Inferior parietal cortex (tissue), 1 donor: ENCODE data around the gene VPS13A.
"Not testable (repeated sequence)": the region's sequence is repeated elsewhere in the genome, so short reads cannot be mapped to it uniquely, and the experiment has no call there.

Experiments used
- DNase-seq: peaks from one replicate; pipeline ENCODE4 v3.0.0-alpha.2; 2016; ENCODE audit errors: extremely low spot score

The VPS13A gene

DNA sequence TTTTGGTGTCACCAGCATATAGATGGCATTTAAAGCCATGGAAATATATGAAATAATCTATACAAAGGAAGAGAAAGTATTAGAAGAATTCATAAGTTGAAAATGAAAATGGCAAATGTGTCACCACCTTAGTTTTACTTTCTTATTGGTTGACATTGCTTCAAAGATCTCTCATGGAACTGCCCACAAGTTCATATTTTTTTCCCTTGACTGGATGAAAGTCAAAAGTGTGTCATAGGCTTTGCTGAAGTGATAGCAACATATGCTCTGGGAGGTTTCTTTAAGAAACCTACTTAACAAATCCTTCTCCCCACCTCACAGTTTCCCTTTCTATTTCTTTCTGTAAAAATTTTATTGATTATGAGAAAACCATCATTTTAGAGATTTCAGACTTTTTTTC, 127.2 kb downstream of the VPS13A start:
- DNase-seq: no peak

DNA sequence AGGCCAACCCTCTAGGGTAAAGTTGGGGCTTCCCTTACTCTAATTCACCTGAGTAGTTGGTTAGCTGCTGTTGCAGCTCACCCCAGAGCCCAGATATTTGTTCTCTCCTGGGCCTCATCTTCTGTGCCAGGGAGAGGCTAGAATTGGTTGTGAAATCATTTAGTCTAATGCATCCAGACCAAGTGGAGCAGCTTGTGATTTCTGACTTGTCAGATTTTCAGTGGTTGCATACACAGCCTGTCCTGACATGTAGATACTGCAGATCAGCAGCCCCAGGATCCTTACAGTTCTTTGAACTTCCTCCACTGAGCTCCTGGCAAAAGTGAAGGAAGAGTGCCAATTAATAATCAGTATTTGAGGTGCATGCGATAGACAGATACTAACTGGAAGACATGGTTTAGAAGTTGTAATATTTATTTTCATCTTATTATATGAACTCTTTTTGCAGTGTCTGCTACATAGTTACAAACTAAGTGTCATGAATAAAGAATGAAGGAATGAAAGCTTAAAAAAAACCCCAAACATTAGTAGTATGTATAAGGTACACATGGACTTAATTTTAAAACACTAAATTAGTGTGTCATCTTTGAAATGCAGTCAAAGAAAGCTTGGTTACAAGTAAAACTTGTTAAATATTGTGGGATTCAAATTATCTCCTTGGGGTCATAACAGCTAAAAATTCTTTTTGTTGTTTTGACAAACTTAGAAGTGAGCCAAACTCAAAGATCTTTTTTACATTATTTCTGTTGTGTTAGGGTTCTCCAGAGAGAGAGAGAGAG, 128.5 kb downstream of the VPS13A start:
- no peak for DNase-seq

DNA sequence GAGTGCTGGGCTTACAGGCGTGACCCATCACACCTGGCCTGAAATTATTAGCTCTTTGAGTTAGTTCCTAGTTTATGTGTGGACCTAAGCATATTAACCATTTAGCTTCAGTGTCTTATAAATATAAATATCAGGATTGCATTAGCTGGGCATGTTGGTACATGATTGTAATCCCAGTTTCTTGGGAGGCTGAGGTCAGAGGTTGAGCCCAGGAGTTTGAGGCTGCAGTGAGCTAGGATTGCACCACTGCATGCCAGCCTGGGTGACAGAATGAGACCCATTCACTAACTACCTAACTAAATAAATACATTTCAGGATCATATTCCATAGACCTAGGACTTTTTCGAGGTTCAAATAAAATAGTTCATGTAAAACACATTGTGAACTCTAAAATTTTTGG, 129.8 kb downstream of the VPS13A start:
- no peak for DNase-seq

DNA sequence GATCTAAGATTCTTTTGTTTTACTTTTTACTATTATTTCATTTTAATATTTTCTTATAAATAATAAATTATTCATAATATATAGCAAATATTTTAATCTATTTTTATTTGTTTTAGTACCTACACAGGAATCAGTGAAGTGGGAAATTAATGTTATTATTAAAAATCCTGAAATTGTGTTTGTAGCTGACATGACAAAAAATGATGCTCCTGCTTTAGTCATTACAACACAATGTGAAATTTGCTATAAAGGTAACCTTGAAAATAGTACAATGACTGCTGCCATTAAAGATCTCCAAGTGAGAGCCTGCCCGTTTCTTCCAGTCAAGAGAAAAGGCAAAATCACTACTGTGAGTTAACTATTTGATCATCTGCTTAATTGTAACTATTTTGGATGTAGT, 138.7 kb downstream of the VPS13A start:
- no peak for DNase-seq

DNA sequence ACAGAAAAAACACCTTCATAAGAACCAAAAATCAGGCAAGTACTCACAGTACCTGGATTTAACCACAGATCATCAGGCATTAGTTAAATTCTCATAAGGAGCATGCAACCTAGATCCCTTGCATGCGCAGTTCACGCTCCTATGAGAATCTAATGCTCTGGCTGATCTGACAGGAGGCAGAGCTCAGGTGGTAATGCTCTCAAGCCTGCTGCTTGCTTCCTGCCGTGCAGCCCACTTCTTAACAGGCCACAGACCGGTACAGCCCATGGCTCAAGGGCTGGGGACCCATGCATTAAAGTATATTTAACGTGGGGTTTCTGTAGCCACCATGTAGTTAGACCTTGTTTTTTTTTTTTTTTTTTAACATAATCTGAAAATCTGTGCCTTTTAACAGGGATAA, 147.7 kb downstream of the VPS13A start:
- no peak for DNase-seq

DNA sequence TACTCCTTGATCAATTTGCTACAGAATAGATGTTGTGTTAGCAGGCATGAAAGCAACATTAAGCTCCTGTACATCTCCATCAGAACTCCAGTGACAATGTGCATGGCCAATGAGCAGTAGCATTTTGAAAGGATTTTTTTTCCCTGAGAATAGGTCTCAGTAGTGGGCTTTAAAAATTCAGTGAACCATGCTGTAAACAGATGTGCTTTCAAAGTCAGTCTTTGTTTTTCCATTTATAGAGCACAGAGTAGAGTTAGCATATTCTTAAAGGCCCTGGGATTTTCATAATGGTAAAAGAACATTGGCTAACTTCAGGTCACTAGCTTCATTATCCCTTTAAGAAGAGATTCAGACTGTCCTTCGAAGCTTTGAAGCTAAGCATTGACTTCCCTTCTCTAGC, 150.8 kb downstream of the VPS13A start:
- no peak for DNase-seq

DNA sequence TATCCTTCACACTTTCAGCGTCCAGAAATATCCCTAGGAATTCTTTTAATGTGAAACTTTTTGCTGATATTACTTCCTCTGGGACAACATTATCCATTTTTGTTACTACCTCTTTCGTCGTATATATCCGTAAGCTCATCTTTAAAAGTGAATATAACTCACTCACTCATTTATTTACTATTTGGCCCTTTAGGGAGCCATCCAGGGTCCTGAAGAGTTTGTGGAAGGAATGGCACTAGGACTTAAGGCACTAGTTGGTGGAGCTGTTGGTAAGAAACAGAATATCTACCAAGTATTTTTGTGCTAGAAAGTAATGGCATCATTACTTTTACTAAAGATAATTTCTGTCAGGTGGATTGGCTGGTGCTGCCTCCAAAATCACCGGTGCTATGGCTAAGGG, 192.7 kb downstream of the VPS13A start:
- no peak for DNase-seq

DNA sequence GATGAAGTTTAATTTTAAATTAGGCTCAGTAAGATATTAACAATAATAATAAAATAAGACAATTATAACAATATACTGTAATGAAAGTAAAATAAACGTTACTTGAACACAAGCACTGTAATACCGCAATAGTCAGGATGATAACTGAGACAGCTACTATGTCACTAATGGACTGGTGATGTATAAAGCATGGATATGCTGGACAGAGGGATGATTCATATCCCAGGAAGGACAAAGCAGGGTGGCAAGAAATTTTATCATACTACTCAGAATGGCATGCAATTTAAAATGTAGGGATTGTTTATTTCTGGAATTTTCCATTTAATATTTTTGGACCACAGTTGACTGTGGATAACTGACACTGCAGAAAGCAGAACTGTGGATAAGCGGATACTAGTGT, 196.9 kb downstream of the VPS13A start:
- DNase-seq: no peak

DNA sequence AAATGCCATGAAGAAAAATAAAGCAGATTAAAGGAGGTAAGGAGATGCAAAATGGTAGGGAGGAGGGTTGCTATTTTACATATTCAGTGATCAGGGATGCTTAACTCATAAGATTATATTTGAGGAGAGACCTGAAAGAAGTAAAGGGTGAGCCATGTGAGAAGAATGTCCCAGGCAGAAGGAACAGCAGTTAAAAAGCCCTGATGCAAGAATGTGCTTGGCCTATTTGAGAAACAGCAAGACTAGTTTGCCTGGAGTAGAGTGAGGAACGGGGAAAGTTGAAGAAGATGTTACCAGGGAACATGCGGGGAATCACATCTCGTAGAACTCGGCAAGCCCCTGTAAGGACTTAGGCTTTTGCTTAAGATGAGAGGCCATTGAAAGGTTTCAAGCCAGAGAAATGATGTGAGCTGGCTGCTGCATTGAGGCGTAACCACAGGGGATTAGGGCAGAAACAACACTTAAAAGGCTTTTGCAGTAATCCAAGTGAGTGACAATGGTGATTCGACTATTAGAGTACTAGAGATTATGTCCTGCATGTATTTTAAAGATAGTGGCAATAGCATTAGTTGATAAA, 198.7 kb downstream of the VPS13A start:
- no peak for DNase-seq

DNA sequence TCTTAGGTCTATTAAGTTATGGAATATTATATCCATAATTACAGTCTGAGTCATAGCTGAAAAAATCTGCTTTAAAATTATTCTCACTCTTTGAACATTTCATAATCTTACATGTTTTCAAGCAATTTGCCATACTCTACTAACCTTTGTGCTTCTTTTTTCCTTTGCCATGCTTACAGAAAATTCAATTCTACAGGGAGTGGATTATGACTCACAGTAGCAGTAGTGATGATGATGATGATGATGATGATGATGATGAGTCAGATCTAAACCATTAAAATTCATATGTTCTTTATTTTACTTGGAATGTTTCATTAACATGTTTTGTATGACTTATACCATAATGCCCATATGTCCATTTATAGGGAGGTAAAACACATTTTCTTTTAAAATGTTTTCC, 207.1 kb downstream of the VPS13A start:
- no peak for DNase-seq

DNA sequence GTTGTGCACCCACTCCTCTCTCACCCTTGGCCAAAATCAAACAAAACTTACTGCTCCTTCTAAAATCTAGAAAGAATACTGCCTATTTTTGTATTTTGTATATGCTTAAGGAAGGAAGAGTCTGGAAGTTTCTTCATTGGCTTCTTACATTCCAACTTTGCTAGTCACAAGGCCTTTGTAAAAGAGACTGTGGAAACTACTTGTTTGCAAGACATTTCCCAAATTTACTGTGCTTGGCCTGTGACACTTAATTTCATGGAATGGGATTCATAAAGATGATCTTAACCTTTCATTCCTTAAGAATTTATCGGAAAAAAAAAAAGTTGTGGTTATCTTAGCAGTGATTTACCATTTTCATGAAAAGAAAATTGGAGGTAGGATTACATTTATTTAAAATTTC, 208.9 kb downstream of the VPS13A start:
- no peak for DNase-seq

DNA sequence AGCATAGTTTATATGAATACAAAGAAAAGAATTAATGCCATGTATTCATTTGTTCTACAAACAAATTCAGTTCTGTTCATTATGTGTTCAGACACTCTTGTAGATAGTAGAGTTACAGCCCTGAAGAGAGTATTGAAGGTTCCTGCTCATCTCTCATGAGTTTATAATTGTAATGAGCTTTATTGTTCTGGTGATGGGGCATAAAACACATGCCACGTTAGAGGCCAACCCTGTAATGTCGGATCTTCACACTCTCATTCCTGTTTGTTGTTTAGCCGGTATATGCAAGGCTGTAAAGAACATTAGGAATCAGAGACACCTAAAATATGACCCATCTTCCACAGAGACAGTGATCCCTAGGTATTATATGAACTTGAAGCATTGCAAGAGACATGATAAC, 214.5 kb downstream of the VPS13A start:
- no peak for DNase-seq

DNA sequence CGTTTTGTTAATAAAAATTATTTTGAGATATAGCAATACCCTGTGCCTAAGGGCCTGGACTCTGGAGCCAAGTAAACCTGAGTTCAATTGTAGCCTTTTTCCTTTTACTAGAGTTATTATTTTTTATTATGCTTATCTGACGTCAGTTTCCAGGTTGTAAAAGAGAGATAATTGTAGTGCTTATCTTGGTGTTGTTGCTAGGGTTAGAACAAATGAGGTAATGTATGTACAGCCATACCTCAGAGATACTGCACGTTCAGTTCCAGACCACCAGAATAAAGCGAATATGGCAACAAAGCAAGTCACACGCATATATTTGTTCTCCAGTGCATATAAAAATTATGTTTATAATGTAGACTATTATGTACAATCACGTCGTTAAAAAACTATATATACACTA, 215.0 kb downstream of the VPS13A start:
- no peak for DNase-seq

DNA sequence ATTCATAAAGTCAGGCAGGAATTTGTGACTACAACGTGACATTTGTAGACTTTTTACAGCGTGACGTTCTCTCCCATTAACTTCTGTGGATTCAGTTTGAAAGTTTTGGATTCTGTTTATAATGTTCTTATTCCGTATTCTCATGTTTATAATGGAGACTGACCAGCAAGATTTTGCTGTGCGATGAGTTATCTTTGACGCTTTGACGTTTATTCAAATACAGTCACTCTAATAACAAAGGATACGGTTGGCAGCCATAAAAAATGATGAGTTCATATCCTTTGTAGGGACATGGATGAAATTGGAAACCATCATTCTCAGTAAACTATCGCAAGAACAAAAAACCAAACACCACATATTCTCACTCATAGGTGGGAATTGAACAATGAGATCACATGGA, 221.2 kb downstream of the VPS13A start:
- not testable (repeated sequence) for DNase-seq

DNA sequence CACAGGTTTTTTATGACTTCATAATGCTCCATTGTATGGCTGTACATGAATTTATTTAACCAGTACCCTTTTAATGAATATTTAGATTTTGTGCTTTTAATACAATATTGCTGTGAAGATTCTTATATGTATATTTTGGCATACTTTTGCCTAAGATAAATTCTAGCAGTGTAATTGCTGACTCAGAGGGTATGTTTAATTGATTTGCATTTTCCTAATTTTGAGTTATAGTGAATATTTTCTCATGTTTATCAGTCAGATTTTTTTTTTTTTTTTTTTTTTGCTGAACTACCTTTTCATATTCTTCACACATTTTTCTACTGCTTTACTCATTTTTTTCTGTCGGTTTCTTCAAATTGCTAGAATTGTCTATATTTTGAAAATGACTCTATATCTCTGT, 222.6 kb downstream of the VPS13A start:
- DNase-seq: no peak

DNA sequence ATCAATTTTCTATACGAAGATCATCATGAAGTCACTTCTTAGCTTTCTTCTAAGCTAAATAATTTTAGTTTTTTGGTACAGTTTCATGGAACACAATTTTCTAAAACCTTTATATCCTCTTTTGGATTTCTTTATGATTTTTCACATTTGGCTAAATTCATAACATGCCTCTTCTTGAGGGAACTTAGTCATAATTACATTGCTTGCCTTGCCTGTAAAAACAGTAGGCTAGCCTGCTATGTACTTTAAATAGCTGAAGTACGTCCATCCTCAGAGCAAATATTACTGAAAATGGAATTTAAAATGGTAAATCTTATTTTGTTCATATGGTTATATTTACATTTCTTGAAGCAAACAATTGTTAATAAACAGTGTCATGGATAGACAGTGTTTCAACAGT, 225.0 kb downstream of the VPS13A start:
- no peak for DNase-seq

DNA sequence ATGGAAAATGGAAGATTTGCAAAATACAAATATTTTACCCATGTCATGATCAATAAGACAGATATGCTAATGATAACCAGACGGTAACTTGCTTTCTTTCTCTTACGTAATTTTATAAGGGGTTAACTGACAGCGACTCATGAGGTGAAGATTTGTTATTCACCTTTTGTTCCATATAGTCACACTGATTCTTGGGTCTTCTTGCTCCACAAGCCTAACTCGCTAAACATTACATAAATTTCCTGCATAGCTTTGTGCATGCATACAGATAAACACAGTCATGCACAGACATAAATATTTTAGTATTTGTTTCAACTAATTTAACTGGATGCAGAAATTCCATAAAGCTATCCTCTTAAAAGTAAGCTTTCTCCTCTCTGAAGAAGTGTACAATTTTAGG, 225.9 kb downstream of the VPS13A start:
- DNase-seq: no peak

DNA sequence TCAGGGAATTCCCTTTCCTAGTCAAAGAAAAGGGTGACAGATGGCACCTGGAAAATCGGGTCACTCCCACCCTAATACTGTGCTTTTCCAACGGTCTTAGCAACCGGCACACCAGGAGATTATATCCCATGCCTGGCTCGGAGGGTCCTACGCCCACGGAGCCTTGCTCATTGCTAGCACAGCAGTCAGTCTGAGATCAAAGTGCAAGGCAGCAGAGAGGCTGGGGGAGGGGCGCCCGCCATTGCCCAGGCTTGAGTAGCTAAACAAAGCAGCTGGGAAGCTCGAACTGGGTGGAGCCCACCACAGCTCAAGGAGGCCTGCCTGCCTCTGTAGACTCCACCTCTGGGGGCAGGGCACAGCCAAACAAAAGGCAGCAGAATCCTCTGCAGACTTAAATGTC, 231.2 kb downstream of the VPS13A start:
- DNase-seq: not testable (repeated sequence)

DNA sequence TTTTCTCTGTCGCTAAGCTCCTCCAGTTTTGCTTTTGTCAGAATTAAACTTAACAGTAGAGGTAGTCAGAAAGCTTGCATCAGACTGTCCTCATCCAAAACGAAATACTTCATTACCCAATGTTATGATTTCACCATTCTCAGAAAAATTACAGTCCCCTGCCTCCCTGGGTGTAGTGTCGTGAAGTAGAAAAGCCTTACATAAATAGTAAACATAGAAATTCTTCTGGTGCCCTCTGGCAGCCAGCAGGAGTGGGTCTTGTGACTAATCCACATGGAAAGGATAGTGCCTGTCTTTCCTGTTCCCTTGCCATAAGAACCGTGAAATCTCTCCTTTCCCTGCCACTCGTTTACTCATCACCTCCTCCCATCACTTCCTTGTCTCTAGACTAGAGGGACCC, 240.2 kb downstream of the VPS13A start:
- no peak for DNase-seq

DNA sequence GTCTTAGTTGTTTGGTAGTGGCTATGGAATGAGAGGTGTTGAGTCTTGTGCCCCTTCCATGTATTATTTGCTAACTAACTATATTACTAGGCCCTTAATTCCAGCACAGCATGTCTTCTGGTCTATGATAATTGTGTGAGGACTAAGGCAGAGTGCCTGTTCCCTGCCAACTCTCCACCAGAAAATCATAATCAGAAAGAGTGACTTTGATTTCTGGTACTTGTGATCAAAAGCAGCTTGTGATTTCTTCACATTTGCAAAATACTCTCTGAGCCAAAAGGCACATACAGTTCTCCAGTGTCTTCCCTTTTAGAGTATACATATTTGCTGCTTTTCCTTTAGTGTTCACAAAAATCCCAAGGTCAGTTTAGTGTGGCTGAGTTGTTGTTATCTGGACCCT, 240.9 kb downstream of the VPS13A start:
- no peak for DNase-seq

DNA sequence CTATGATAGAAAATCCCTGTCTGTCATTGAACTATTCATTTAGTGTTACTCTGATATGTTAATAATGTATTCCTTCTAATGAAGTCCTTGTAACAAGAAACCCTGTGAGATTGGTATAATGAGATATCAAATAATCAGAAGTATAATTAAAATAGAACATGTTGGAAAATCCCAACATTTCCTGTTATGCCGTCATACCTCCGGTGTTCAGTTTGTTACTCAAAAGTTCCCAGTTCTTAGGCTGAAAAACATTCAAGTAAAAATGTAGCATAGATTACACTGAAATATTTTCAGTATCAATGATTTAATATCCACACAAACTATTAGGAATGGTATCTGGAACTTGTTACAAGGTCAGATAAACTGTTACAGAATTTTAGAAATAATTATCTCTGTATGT, 243.3 kb downstream of the VPS13A start:
- DNase-seq: no peak

DNA sequence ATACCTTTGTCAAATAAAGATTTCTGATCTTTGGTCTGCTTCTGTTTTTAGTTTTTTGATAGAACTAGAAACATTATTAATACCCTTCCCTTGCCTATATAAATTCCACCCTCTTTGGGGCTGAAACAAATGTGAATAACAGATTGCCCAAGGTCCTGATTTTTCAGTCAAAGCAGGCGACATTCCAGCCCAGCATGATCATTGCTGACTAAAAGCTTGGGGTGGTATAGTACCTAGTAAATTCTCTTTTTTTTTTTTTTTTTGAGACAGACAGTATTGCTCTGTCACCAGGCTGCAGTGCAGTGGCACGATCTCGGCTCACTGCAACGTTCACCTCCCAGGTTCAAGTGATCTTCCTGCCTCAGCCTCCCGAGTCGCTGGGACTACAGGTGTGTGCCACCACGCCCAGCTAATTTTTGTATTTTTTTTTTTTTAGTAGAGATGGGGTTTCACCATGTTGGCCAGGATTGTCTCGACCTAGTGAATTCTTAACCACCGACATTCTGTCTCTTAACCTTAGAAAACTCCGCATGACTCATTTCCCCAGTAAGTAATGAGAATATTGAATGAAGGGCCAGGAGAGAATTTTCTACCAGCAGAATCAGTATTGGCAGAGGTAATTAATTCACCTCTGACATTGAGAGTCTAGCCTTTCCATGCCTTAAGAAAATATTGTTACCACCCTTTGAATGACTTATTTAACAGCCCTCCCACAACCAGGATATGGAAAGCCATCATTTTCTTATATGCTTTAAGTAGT, 244.4 kb downstream of the VPS13A start:
- DNase-seq: no peak

DNA sequence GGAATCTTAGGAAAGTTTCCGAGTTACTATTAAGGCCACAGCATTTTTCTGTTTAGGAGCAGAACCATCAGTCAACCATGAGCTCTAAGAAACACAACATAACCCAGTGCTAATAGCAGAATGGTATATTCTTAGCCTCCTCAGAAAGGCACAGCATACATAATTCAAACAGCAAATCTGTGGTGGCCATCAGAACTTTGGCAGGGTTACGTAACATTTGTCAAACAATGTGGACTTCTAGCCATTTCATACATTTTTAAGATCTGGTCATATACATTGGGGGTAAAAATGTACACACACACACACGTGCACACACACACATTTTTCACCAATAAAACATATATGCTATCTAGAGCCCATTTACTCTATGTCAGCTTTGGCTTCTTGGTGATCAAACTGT, 245.6 kb downstream of the VPS13A start:
- no peak for DNase-seq
